Tibial nerve (tissue), 4 donors: ENCODE data around the gene CDK3. TPM values are rescaled to one million over a fixed set of nuclear protein-coding genes. Genes with fewer than 3 reads are reported as not detected.
A peak's percentile ranks its signal among the peaks of the same experiment; 100 is the strongest.

Experiments used
- DNase-seq, 2 donors: peaks; one replicate each; pipeline ENCODE4 v3.0.0-alpha.2; 2019; ENCODE audit warnings: low spot score in 2 of 2
- H3K27ac ChIP-seq, 4 donors: fragments of 200-600 bp; sonication (generic) in 3 of 4; one replicate each; pipeline ENCODE4 v1.5.1; 2017 to 2019; ENCODE audit warnings: mild to moderate bottlenecking in 1 of 4
- H3K27me3 ChIP-seq, 2 donors: fragments of 200-600 bp; sonication (generic) in 1 of 2; one replicate each; pipeline versions ENCODE4 v1.5.1 to v1.6.0; 2017 to 2019
- H3K36me3 ChIP-seq, 3 donors: fragments of 200-600 bp; sonication (generic); one replicate each; pipeline ENCODE4 v1.5.1; 2018 to 2019
- H3K4me1 ChIP-seq, 4 donors: fragments of 200-600 bp; sonication (generic) in 3 of 4; one replicate each; pipeline ENCODE4 v1.5.1; 2017 to 2019
- H3K4me3 ChIP-seq, 4 donors: fragments of 200-600 bp; sonication (generic) in 3 of 4; one replicate each; pipeline ENCODE4 v1.5.1; 2017 to 2019; ENCODE audit warnings: mild to moderate bottlenecking in 1 of 4, moderate library complexity in 1 of 4
- H3K9me3 ChIP-seq, 4 donors: fragments of 200-600 bp; sonication (generic) in 3 of 4; one replicate each; pipeline ENCODE4 v1.5.1; 2017 to 2019
- CTCF ChIP-seq, 5 experiments: fragments of 200-600 bp in 3 of 5; fragments of 450-650 bp in 2 of 5; sonication (generic) in 3 of 5; IDR thresholded peaks; one replicate each; pipeline ENCODE4 v1.5.1; 2016 to 2019; ENCODE audit warnings: antibody characterized with exemption in 5 of 5, mild to moderate bottlenecking in 3 of 5, moderate library complexity in 2 of 5
- EP300 ChIP-seq, 2 donors: sonication (generic); formaldehyde crosslinking; IDR thresholded peaks; one replicate each; pipeline ENCODE4 v1.6.1; 2017; ENCODE audit warnings: antibody characterized with exemption in 2 of 2, mild to moderate bottlenecking in 1 of 2
- POLR2A ChIP-seq, 2 donors: fragments of 450-650 bp; IDR thresholded peaks; one replicate each; pipeline ENCODE4 v1.6.1; 2017; ENCODE audit warnings: antibody characterized with exemption in 2 of 2, mild to moderate bottlenecking in 2 of 2, moderate library complexity in 2 of 2
- WGBS, 2 donors: methylation state at CpG; one replicate each; pipeline ENCODE4 v1.1.5; 2018; 5-methylcytosine and 5-hydroxymethylcytosine counted together
- total RNA-seq, 4 donors: library from RNA; depleted of rRNA; stranded (reverse); fragments of >200 nt; gene quantifications; one replicate each; pipeline ENCODE4 v1.1.0, GENCODE V29; 2016

The CDK3 gene
- total RNA-seq, 4 donors from 2014 or later = 3.8 to 12.3 (median 5.9) TPM

- no peak for TF ChIP-seq POLR2A (IDR thresholded peaks at IDR 0.05)
- TF ChIP-seq EP300 (IDR thresholded peaks at IDR 0.05) = no peak
- TF ChIP-seq CTCF (IDR thresholded peaks at IDR 0.05) = no peak
- peak overlapping the region in 2 of 4 donors; percentile 93 to 98 for H3K27ac ChIP-seq
- H3K27me3 ChIP-seq = no peaks in the 10 kb centered on the region
- no peak for DNase-seq
- peaks cover 0 to 68% (median 21%) of the 10 kb centered on the region in 4 donors for H3K4me1 ChIP-seq
- H3K4me3 ChIP-seq = no peak overlapping the region
- no peaks in the 10 kb centered on the region for H3K9me3 ChIP-seq
- 68 to 74% methylated on average over 7 of the region's 7 CpGs for WGBS, 2 donors
- H3K36me3 ChIP-seq = no peaks in the 10 kb centered on the region
Measured at GRCh38 chr17:75981019-75981615, 19.5 kb upstream of the CDK3 start.

- Histone ChIP-seq H3K36me3 (no peaks in the 10 kb centered on the region), H3K9me3 (no peaks in the 10 kb centered on the region), H3K4me1 (peaks cover 0 to 43% (median 7%) of the 10 kb centered on the region in 4 donors), H3K27ac (peak overlapping the region; percentile 9 to 93 (median 40)), H3K27me3 (no peaks in the 10 kb centered on the region), H3K4me3 (no peak overlapping the region)
- TF ChIP-seq POLR2A (IDR thresholded peaks at IDR 0.05) (no peak), CTCF (IDR thresholded peaks at IDR 0.05) (no peak), EP300 (IDR thresholded peaks at IDR 0.05) (no peak)
- WGBS, 2 donors = 43 to 46% methylated on average over 6 of the region's 6 CpGs
- DNase-seq = no peak
Measured at GRCh38 chr17:75983501-75984181, 17.0 kb upstream of the CDK3 start.

- no peak for DNase-seq
- H3K27me3 ChIP-seq = no peaks in the 10 kb centered on the region
- no peak overlapping the region for H3K27ac ChIP-seq
- no peaks in the 10 kb centered on the region for H3K9me3 ChIP-seq
- no peak for TF ChIP-seq EP300 (IDR thresholded peaks at IDR 0.05)
- TF ChIP-seq POLR2A (IDR thresholded peaks at IDR 0.05) = no peak
- TF ChIP-seq CTCF (IDR thresholded peaks at IDR 0.05) = no peak
- peaks cover 0 to 10% (median 0%) of the 10 kb centered on the region in 3 donors for H3K36me3 ChIP-seq
- 91 to 93% methylated on average over 4 of the region's 4 CpGs for WGBS, 2 donors
- no peak overlapping the region for H3K4me3 ChIP-seq
- H3K4me1 ChIP-seq = peaks cover 0 to 34% (median 3%) of the 10 kb centered on the region in 4 donors
Measured at GRCh38 chr17:75985986-75986385, 14.7 kb upstream of the CDK3 start.

- Histone ChIP-seq H3K9me3 (no peaks in the 10 kb centered on the region), H3K4me1 (peaks cover 0 to 28% (median 2%) of the 10 kb centered on the region in 4 donors), H3K27ac (no peak overlapping the region), H3K36me3 (peaks cover 0 to 18% (median 0%) of the 10 kb centered on the region in 3 donors), H3K27me3 (no peaks in the 10 kb centered on the region), H3K4me3 (no peak overlapping the region)
- no peak for TF ChIP-seq EP300 (IDR thresholded peaks at IDR 0.05)
- TF ChIP-seq CTCF (IDR thresholded peaks at IDR 0.05) = no peak
- TF ChIP-seq POLR2A (IDR thresholded peaks at IDR 0.05) = no peak
- WGBS, 2 donors = 65 to 75% methylated on average over 4 of the region's 4 CpGs
- no peak for DNase-seq
Measured at GRCh38 chr17:75987041-75987440, 13.6 kb upstream of the CDK3 start.

- Histone ChIP-seq H3K27me3 (no peaks in the 10 kb centered on the region), H3K36me3 (peaks cover 0 to 57% (median 0%) of the 10 kb centered on the region in 3 donors), H3K9me3 (no peaks in the 10 kb centered on the region), H3K4me1 (no peaks in the 10 kb centered on the region), H3K27ac (no peak overlapping the region), H3K4me3 (no peak overlapping the region)
- DNase-seq = no peak
- 94 to 97% methylated on average over 8 to 9 of the region's 9 CpGs for WGBS, 2 donors
- TF ChIP-seq EP300 (IDR thresholded peaks at IDR 0.05) (no peak), POLR2A (IDR thresholded peaks at IDR 0.05) (no peak), CTCF (IDR thresholded peaks at IDR 0.05) (no peak)
Measured at GRCh38 chr17:75991396-75991795, 9.3 kb upstream of the CDK3 start.
